Right lobe of liver (tissue), 4 donors: Measurements from ENCODE around the gene STX1A.

Experiments used
- CTCF ChIP-seq, 4 donors: fragments of 200-600 bp in 3 of 4; fragments of 450-650 bp in 1 of 4; IDR thresholded peaks; one replicate each; pipeline versions ENCODE4 v1.5.1 to v1.8.0; 2016 to 2022; ENCODE audit warnings: antibody characterized with exemption in 4 of 4, mild to moderate bottlenecking in 2 of 4
- POLR2A ChIP-seq: fragments of 450-650 bp; IDR thresholded peaks from one replicate; pipeline ENCODE4 v1.6.1; 2017; ENCODE audit warnings: antibody characterized with exemption, mild to moderate bottlenecking
- donor health status: DM: no; HTN: no; CAD: no.
- donor health status: DM: no; HTN: no; CAD: no.
- donor health status: DM: no; HTN: yes; CAD: no.

- no peak for TF ChIP-seq CTCF (IDR thresholded peaks at IDR 0.05)
- TF ChIP-seq POLR2A, result no peak
These were observed 13.9 kb downstream of the STX1A start for GRCh38 chr7:73705551-73705920.
